CD4-positive, alpha-beta T cell treated with Interleukin-10 for 1 hour (primary cell): Measurements from ENCODE around the gene ATP10A.
"Not testable (repeated sequence)": the region's sequence is repeated elsewhere in the genome, so short reads cannot be mapped to it uniquely, and the experiment has no call there.

Experiments used
- DNase-seq: peaks from one replicate; pipeline ENCODE4 v3.0.0-alpha.2; 2020

The ATP10A gene

DNA sequence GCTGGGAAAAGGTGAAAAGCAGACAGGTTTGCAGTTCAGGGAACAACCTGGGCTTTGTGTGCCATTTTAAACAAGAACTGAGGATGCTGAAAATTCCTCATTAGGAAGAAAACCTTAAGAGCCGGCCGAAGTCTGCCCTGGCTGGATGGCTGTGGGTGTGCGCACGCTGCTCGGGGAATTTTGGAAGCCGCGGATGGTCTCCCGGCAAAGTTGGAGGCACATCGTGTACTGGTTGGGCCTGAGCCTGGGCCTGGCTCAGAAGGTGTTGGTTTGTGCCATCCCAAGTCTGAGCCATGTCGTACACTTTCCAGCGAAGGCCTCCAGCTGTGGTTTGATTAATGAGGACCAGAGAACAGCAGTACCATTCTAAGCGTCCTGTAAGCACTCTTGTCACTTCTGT is 188.2 kb downstream of the ATP10A start:
- no peak for DNase-seq

DNA sequence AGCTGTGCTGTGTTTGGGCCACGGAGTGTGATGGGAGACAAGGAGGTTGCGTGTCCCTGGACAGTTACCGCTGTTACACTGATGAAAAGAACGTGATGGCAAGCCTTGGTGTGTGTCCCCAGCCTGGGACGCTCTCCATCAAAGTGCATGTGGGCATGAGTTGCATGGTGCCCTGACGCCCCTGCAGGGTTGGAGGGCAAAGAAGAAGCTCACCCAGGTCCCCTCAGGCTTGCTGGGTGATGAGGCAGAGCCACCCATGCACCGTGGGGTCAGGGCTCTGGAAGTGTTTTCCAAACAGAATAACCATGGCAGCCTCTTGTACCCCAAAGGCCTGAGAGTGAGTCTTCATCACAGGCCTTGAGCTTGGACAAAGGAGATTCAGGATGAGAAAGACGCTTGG is 189.2 kb downstream of the ATP10A start:
- DNase-seq = no peak

DNA sequence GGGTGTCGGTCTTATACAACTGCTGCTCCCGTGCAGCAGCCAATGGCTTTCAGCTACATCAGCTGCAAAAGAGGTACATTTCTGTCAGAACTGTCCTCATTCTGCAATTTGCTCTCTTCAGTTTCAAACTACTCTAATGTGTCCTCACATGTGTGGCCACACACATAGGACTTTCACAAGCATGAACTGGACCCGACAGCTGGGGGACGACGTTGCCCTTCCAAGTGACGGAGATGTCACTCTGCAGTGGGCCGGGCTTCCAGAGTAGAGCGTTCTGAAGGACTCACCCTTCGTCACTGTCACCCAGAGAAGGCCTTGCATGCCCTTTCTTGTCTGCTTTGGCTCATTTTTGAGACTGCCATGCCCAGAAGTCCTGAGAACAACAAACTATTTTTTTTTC is 189.8 kb downstream of the ATP10A start:
- no peak for DNase-seq

DNA sequence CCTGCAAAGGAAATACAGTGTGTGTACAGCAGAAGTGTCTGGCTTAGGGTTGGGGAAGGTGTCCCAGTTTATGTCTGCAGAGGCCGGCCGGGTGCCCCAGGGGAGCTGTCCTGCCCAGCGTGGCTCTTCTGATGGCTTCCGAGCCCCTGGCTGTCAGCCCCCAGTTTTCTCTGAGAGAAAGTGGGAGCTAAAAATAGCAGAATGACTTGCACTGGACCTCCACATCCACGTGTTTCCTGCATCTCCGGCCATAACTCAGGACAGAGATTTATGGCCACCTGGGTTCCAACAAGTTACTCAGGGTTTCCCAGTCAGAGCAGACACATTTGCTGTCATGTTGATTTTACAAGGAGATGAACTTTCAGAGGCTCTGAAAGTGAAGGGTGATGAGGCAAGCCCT is 192.0 kb downstream of the ATP10A start:
- no peak for DNase-seq

DNA sequence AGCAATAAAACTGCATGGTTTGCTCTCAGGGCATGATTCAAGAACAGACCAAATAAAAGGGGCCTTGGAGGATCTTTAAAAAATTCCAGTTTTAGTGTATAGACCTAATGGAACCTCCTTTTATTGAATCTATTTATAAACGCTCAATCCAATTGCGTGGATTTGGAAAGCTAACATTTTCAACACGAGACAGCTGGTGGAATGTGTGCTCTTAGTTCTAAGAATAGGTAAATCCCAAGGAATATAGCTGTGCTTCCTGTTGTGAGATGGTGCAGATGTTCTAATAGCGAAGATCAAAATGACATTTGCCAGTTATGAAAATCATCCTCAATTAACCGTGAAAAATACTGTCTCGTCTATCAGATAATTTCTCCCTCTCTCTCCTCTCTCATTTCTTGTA is 192.5 kb downstream of the ATP10A start:
- no peak for DNase-seq

DNA sequence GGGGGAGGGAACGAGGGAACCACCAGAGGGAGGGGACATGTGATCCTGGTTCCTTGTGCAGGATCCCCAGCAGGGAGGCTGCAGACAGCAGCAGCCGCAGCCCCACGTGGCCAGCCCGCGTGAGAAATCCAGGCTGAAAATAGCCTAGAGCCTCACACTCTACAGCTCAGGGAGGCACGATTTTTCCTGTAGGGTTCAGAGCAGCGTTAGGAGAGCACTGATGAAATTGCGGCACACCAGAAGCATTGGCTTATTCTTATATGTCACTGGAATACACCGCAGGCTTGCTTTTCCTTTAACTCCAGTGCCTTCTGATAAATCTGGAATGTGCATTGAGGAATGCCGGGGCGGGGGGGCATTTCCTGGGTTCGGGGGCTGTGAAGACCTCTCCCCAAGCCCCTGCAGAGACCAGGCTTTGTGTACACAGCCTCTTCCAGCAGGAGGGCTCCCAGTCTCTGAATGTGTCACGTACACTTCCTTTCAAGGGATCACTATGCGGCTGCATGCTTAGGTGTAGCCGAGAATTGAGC is 193.0 kb downstream of the ATP10A start:
- no peak for DNase-seq

DNA sequence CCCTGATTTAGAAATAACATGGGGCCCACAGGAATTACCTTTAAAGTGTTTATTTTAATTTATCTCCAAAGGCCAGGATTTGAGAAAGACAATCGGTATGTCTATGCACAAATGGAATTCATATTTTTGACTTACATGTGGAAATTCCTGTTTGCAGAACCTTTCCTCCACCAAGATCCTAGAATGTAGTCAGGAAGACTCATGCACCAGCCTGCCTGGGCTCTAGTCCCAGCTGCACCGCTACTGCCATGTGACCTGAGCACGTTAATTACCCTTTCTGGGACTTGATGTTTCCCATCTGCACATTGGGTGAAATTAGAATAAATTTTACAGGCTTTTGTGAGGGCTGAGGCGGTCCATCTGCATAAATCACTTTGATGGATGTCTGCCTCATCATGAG is 194.2 kb downstream of the ATP10A start:
- no peak for DNase-seq

DNA sequence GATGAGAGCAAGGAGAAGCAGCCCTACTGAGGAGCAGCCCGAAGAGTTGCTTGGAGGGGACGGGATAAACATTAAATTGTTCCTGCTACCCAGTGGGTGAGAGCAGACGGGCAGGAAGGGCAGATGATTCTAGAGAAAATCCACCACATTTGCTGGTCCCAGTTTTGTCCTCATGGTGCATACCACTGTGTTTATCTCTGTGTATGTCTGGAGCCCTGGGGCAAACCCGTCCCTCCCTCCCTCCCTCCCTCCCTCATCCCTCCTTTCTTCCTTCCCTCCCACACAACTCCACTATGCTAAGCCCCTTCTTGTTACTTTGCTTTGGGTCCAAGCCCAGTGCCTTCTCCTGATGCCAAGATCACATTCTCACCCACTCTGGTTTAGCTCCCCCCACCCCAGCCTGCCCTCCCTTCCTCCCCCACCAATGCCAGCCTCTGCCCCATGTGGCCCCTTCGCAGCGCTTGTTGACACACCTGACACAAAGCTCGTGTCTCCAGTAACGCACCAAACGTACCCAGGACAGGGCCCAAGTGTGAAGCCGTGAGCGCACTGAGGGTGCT is 194.8 kb downstream of the ATP10A start:
- no peak for DNase-seq

DNA sequence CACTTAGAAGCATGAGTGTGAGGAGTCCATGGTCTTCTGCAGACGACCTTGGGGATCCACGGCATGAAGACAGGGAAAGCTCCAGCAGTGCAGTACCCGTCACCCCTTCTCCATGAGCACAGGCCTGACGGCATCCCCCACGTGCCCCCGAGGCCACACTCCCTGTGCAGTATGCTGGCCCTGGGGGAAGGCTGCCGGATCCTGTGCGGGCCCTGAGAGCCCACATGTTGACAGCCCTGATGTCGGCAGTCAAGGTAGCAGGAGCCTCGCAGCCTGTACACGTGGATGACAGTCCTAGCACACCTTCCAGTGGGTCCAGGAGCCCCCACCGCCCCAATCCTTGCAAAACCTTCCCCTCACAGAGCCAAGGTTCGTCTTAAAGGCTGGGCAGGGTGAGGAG is 195.3 kb downstream of the ATP10A start:
- no peak for DNase-seq

DNA sequence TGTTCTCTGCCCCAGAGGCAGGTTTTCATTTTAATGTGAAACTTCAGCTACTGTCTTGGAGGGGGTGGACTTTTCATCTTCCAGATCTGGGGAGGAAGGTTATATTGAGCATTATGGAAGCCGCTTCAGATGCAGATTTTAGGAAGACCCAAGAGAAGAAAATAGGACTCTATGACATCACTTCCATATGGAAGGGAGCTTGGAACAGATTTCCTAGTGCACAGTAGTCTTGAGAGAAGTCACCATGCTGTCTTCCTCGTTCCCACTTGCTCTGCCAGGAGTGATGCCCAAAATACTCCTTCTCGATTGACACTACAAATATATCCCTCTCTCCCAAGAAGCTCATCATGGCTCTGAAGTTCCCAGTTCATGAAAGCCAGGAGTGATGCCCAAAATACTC is 197.2 kb downstream of the ATP10A start:
- DNase-seq = no peak

DNA sequence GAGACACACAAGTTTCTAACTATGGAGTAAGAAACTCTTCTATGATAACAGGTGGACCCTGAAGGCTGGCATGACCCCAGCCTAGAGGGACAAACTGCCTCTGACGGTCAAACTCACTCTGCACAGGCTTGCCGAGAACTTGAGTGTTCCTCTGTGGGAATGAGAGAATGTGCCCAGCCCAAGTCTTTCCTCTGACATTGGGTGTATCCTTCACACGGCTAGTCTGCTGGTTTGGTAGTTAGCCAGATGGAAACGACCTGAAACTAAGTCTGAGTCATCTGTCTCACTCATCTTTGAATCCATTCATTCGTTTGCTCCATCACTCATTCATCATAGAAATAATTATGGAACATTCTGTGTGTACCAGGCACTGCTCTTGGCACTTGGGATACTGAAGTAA is 198.4 kb downstream of the ATP10A start:
- DNase-seq = no peak

DNA sequence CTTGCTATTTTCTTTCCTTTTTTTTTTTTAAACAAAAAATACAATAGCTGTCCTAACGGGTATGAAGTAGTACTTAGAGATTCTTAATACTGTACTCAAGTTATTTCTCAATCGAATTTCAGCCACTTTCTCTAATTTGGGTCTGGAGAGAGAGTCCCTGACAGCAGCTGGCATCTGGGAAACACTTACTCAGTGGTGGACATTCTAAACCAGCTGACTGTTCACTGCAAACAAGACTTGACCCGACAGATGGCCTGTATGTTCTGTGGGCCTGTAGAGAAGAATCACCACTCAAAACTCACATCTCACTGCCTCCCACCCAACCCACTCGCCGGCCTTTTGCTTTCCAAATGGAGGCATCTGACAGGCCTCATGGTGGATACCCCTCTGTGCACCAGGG is 199.6 kb downstream of the ATP10A start:
- DNase-seq = no peak

DNA sequence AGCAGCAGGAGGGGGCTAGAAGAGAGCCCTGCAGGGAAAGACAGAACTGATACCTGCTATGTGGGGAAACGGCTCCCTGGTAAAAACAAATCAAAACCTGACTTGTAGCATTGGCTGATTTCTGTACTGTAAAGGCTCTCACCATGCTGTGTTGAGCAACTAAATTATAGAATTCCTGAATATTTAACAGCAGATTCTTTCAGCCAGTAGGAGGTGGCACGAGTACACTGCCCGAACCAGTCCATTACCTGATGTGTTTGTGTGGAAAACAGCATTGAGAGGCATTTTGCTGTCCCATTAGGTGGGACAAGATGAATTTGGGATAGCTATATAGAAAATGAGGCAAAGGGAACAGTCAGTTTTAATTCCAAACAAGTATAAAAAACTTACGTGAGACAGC is 201.2 kb downstream of the ATP10A start:
- DNase-seq = no peak

DNA sequence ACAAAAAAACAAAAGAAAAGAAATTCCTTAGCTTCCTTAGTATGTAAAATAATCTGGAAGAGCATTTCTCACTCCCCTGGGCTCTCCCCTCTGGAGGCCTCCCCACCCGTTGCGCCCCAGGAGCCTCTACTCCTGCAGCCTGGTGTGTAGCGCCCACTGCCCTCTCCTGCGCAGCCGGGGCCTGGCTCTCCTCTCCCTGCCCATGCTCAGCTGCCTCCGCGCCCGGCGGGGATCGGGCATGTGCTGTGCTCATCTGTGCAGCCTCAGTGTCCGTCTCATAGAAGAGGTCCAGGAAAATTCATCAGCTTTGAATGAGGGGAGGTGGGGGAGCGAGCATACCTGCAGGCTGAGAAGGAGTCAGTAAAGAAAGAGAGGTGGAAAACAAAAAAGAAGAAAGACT is 203.9 kb downstream of the ATP10A start:
- DNase-seq = no peak

DNA sequence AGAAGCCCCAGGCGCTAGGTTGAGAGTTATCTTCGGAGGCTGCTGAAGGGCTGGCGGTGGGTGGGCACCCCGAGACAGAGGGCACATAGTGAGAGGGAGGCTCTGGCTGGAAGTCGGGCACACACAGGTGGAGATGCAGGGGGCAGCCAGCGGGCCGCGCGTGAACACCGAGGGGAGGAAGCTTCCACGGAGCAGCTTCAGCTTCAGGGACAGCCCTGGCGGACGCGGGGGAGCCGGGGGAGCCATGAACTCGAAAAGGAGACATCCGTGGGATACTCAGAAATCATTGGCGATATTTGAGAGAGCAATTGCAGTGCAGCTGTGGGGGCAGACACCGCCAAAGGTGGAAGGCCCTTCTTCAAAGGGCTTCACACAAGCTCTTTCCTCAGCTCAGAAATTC is 204.6 kb downstream of the ATP10A start:
- no peak for DNase-seq

DNA sequence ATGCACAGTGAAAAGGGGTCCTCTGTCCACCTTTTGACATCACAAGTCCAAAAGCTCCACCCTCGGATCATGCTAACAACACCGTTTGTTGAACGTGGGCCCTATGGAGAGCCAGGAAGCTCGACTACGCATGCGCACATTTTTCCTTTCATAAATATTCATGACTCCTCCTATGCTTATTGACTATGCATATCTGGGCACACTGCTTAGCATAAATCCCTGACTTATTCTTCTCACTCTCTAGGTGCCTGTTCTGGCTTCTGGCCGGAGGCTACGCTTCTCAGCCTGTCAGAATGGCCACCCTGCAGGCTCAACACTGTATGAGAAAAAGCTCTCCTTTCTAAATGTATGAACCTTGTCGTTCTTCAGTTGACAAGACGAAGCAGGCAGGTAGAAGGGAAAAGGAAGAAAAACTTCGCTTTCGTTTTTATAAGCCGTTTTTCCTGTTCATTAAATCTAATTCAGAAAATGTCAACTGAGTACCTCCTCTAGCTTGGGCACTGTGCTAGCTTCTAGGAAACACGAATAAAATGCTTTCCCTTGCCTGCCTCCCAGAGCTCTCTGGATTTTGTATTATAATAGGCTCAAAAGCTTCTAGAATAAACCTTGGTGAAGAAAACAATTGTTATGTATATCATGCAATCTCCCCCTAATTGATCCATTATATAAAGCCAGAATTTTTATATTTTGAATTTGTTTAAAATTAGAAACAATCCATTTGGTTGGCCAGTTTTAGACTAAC is 207.7 kb downstream of the ATP10A start:
- DNase-seq = no peak

DNA sequence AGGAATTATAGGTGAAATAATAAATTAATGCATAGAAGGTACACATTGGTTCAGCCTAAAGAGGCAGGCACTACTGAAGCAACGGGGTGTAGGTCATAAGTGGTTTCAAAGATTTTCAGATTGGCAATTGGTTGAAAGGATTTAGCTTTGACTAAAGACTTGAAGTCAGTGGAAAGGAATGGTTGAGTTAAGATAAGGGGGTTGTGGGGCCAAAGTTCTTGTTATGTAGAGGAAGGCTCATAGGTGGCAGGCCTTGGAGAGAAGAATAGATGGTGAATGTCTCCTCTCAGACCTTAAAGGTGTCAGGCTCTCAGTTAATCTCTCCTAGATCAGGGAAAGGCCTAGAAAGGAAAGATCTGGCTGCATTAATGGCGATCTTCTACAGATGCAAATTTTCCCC is 209.8 kb downstream of the ATP10A start:
- no peak for DNase-seq

DNA sequence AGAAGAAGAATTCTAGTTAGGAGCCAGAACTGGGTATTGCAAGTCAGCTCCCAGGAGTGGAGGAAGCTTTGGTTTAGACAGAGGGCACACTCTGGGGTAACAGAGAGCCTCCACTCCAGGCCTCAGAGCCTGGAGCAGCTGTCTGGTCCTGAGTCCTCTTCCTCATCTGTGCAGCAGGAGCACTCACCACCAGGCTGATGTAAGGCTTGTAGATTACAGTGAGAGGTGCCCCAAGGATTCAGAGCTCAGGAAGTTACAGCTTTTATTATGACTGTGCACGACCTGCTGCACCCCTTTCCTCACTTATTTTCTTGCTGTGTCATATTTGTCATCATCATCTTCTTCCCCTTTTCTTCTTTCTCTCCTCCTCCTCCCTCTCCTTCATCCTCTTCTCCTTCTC is 210.4 kb downstream of the ATP10A start:
- no peak for DNase-seq

DNA sequence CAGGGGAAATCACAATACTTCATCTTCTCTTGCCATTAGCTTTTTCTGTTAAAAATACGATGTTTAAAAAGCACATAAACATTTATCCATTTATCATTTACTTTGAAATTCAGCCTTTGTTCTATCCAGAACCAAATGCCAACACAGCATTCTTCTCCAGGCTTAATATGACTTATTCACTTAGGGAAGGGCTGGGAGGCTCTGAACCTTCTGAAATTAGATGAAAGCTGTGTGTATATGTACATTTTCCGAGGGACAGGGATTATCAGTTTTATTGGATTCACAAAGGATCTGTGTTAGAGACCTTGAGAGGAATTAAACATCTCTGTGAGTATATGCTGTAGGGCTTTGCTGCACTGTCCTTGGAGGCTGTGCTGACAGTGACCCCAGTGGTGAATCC is 213.7 kb downstream of the ATP10A start:
- no peak for DNase-seq

DNA sequence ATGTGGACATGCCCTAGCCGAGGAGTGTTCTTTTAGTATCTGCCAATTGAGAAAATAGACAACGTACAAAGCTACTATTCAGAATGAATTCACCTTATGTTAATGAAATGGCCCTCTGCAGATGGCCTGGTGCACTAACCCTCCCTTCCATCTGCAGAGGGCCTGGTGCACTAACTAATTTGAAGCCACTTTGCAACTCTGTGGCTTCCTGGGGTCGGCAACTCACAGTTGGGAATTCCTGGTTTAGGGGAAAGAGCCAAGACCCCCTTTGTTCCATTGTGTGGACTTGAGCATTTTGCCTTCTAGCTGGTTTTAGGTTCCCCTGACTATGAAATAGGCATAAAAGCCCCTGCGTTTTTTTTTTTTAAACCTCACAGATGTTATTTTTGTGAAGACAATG is 220.0 kb downstream of the ATP10A start:
- DNase-seq = no peak

DNA sequence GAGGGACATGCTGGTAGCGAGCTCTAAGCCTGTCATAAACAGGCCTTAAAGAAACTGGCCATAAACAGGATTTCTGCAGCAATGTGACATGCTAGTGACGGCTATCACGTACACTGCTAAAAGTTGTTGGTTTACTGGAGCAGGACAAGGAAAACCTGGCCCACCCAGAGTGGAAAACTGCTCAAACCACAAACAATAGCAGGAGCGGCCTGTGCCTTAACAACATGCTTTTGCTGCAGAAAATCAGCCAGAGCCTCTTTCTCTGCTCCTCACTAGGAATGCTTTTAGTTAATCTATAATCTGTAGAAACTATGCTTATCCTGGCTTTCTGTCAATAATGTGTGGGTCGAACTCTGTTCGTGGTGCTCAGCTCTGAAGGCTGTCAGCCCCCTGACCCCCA is 221.4 kb downstream of the ATP10A start:
- no peak for DNase-seq

DNA sequence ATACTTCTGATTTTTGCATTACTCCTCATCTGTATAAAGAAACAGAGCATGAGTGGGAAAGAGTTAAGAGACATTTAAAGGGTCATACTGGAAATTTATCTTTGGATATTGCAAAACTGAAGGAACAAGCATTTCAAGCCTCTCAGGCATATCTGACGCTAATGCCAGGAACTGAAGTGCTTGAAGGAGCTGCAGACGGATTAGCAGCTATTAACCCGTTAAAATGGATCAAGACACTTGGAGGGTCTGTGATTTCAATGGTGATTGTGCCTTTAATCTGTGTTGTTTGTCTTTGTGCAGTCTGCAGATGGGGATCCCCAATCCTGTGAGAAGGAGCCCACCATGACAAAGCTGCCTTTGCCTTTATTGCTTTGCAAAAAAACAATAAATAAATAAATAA is 221.8 kb downstream of the ATP10A start:
- DNase-seq = no peak

DNA sequence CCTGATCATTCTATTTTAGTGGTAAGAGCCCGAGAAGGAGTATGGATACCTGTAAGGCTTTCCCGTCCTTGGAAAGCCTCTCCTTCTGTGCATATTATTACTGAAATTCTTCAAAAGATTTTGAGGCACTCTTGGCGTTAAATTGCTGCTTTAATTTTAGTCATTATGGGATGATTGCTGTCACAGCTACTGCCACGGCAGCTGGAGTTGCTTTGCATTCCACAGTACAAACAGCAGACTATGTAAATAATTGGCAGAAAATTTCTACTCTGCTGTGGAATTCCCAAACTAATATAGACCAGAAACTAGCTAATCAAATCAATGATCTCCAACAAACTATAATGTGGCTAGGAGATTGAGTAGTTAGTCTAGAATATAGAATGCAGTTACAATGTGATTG is 222.2 kb downstream of the ATP10A start:
- not testable (repeated sequence) for DNase-seq

DNA sequence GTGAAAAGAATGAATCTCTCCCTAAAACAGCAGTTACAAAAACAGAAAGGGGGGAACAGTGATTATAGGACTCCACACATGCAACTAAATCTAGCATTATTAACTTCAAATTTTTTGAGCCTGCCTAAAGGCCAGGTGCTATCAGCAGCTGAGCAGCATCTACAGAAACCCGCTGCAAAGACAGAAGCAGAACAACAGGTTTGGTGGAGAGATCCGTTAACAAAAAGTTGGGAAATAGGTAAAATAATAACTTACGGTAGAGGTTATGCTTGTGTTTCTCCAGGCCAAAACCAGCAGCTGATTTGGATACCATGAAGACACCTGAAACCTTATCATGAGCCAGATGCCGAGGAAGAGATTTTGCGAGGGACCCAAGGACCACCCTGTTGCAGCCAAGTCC is 222.7 kb downstream of the ATP10A start:
- no peak for DNase-seq

DNA sequence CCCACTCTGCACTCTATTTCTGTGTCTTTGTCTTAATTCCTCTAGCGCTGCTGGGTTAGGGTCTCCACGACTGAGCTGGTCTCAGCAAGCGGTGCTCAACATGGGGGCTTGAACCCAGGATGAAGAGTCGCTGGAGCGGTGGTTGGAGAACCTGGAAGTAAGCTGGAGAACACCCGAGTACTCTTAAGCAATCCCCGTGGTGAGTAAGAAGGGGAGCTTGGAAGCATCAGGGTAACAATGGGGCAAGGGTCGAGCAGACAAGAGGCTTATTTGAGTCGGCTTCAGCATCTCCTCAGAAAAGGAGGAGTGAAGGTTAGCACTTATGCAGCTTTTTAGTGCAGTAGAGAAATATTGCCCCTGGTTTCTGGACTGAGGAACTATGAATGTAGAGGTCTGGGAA is 226.6 kb downstream of the ATP10A start:
- DNase-seq = not testable (repeated sequence)
